Activated naive CD4-positive, alpha-beta T cell (primary cell): ENCODE data around the gene GOLGA6L10.
A peak's percentile ranks its signal among the peaks of the same experiment; 100 is the strongest.
"Not testable (repeated sequence)": the region's sequence is repeated elsewhere in the genome, so short reads cannot be mapped to it uniquely, and the experiment has no call there.

Experiments used
- DNase-seq, 4 experiments: peaks; one replicate each; lab custom pipeline; 2025; lab: John Stamatoyannopoulos, UW

Gene GOLGA6L10

GRCh38 chr15:82299511-82299914, 49.8 kb downstream of the GOLGA6L10 start:
- DNase-seq, result not testable (repeated sequence)

GRCh38 chr15:82298520-82298919, 50.8 kb downstream of the GOLGA6L10 start:
- DNase-seq, result peak in 2 of 4 experiments; percentile 30 to 59

- no peak for DNase-seq
Observed at GRCh38 chr15:82298032-82298431, 51.2 kb downstream of the GOLGA6L10 start.

- no peak for DNase-seq
Observed at GRCh38 chr15:82297546-82297945, 51.7 kb downstream of the GOLGA6L10 start.

- DNase-seq, result no peak
Observed at GRCh38 chr15:82294061-82294690, 55.1 kb downstream of the GOLGA6L10 start.

- DNase-seq, result no peak
Observed at GRCh38 chr15:82292271-82292670, 57.0 kb downstream of the GOLGA6L10 start.
